H9 (cell line): ENCODE measurements around the gene ZNF688. TPM values are rescaled to one million over a fixed set of nuclear protein-coding genes. Genes with fewer than 3 reads are reported as not detected.

Experiments
- DNase-seq: peaks from one replicate; pipeline ENCODE4 v3.0.0-alpha.2; 2017
- H2AFZ ChIP-seq: one replicate; pipeline ENCODE4 v1.6.1; 2013; ENCODE audit warnings: mild to moderate bottlenecking, low read length, control low read depth, moderate library complexity
- H2AK5ac ChIP-seq: 2 replicates; pipeline ENCODE4 v1.6.1; 2013; ENCODE audit warnings: low read length, control low read depth, mixed read lengths; ENCODE audit not compliant: insufficient read length
- H2BK120ac ChIP-seq: one replicate; pipeline ENCODE4 v1.6.1; 2013; ENCODE audit warnings: low read depth, mild to moderate bottlenecking, low read length, control low read depth, inconsistent platforms; ENCODE audit not compliant: poor library complexity, severe bottlenecking
- H2BK12ac ChIP-seq: 2 replicates; pipeline ENCODE4 v1.6.1; 2013; ENCODE audit warnings: low read length, control low read depth, mixed read lengths, low read depth; ENCODE audit not compliant: insufficient read length
- H2BK15ac ChIP-seq: 2 replicates; pipeline ENCODE4 v1.6.1; 2013; ENCODE audit warnings: low read depth, low read length, control low read depth
- H2BK20ac ChIP-seq: one replicate; pipeline ENCODE4 v1.6.1; 2013; ENCODE audit warnings: low read depth, mild to moderate bottlenecking, low read length, control low read depth, inconsistent platforms; ENCODE audit not compliant: poor library complexity, severe bottlenecking
- H2BK5ac ChIP-seq: 2 replicates; pipeline ENCODE4 v1.6.1; 2013; ENCODE audit warnings: low read length, control low read depth, mixed read lengths; ENCODE audit not compliant: insufficient read length
- H3K14ac ChIP-seq: 2 replicates; pipeline ENCODE4 v1.6.1; 2013; ENCODE audit warnings: low read length, control low read depth; ENCODE audit not compliant: insufficient read depth
- H3K18ac ChIP-seq: 2 replicates; pipeline ENCODE4 v1.6.1; 2013; ENCODE audit warnings: low read depth, mild to moderate bottlenecking, mixed read lengths, low read length, control low read depth; ENCODE audit not compliant: insufficient read length
- H3K23ac ChIP-seq: 2 replicates; pipeline ENCODE4 v1.6.1; 2013; ENCODE audit warnings: low read length, control low read depth, mixed read lengths, low read depth; ENCODE audit not compliant: insufficient read length
- H3K23me2 ChIP-seq: 2 replicates; pipeline ENCODE4 v1.6.1; 2013; ENCODE audit warnings: low read depth, mild to moderate bottlenecking, mixed read lengths, low read length, control low read depth; ENCODE audit not compliant: insufficient read length, poor library complexity, severe bottlenecking
- H3K27ac ChIP-seq: 2 replicates; pipeline ENCODE4 v1.5.1; 2013; ENCODE audit warnings: low read length, control low read depth, mixed read lengths, low read depth; ENCODE audit not compliant: insufficient read length
- H3K27me3 ChIP-seq: 2 replicates; pipeline ENCODE4 v1.6.1; 2013; ENCODE audit warnings: low read length, control low read depth, inconsistent platforms; ENCODE audit not compliant: insufficient read depth
- H3K4ac ChIP-seq: 2 replicates; pipeline ENCODE4 v1.6.1; 2013; ENCODE audit warnings: low read depth, mild to moderate bottlenecking, control low read depth, inconsistent platforms, low read length, moderate library complexity
- H3K4me1 ChIP-seq: 2 replicates; pipeline ENCODE4 v1.6.1; 2013; ENCODE audit warnings: low read length, control low read depth, inconsistent platforms; ENCODE audit not compliant: insufficient read depth
- H3K4me2 ChIP-seq: 2 replicates; pipeline ENCODE4 v1.6.1; 2013; ENCODE audit warnings: low read length, control low read depth, mixed read lengths; ENCODE audit not compliant: insufficient read length, insufficient read depth
- H3K56ac ChIP-seq: 2 replicates; pipeline ENCODE4 v1.6.1; 2013; ENCODE audit warnings: low read depth, mild to moderate bottlenecking, mixed read lengths, low read length, control low read depth; ENCODE audit not compliant: insufficient read length
- H3K79me1 ChIP-seq: 2 replicates; pipeline ENCODE4 v1.6.1; 2013; ENCODE audit warnings: low read depth, mild to moderate bottlenecking, moderate library complexity, low read length, control low read depth, inconsistent platforms; ENCODE audit not compliant: insufficient read depth, poor library complexity, severe bottlenecking
- H3K79me2 ChIP-seq: 2 replicates; pipeline ENCODE4 v1.6.1; 2013; ENCODE audit warnings: low read length, control low read depth, inconsistent platforms; ENCODE audit not compliant: insufficient read depth
- H3K9ac ChIP-seq: 2 replicates; pipeline ENCODE4 v1.6.1; 2013; ENCODE audit warnings: low read length, control low read depth, mixed read lengths; ENCODE audit not compliant: insufficient read length; ENCODE audit errors: extremely low read depth
- H3K9me3 ChIP-seq: one replicate; pipeline ENCODE4 v1.6.1; 2013; ENCODE audit warnings: low read depth, low read length, inconsistent platforms; ENCODE audit not compliant: control insufficient read depth
- H3T11ph ChIP-seq: one replicate; pipeline ENCODE4 v1.6.1; 2013; ENCODE audit warnings: mild to moderate bottlenecking, low read length, control low read depth, inconsistent platforms
- H4K20me1 ChIP-seq: one replicate; pipeline ENCODE4 v1.6.1; 2013; ENCODE audit not compliant: control insufficient read depth, insufficient read length, insufficient read depth
- H4K5ac ChIP-seq: 2 replicates; pipeline ENCODE4 v1.6.1; 2013; ENCODE audit warnings: low read depth, mild to moderate bottlenecking, mixed read lengths, low read length, control low read depth; ENCODE audit not compliant: insufficient read length
- H4K8ac ChIP-seq: replicated peaks from 2 replicates; pipeline ENCODE4 v1.6.1; 2013; ENCODE audit warnings: low read length, control low read depth, mixed read lengths, low read depth; ENCODE audit not compliant: insufficient read length
- H4K91ac ChIP-seq: 2 replicates; pipeline ENCODE4 v1.6.1; 2013; ENCODE audit warnings: low read depth, mild to moderate bottlenecking, moderate library complexity, mixed read lengths, low read length, control low read depth; ENCODE audit not compliant: insufficient read length
- H3K27ac Mint-ChIP-seq, 3 experiments: 2 replicates in 2 of 3; 3 replicates in 1 of 3; pipeline ENCODE4 v1.8.0; 2020 to 2021; ENCODE audit warnings: mixed read lengths in 3 of 3, mild to moderate bottlenecking in 1 of 3, moderate library complexity in 1 of 3
- H3K27me3 Mint-ChIP-seq: 2 replicates; pipeline ENCODE4 v1.8.0; 2021; ENCODE audit warnings: low read depth, mild to moderate bottlenecking, moderate library complexity, mixed read lengths
- H3K36me3 Mint-ChIP-seq, 3 experiments: 2 replicates in 2 of 3; 3 replicates in 1 of 3; pipeline ENCODE4 v1.8.0; 2020 to 2021; ENCODE audit warnings: low read depth in 3 of 3, mixed read lengths in 3 of 3; ENCODE audit not compliant: insufficient read depth in 1 of 3
- H3K4me1 Mint-ChIP-seq, 2 experiments: 2 replicates each; pipeline ENCODE4 v1.8.0; 2020; ENCODE audit warnings: mixed read lengths in 2 of 2
- H3K4me3 Mint-ChIP-seq, 2 experiments: 2 replicates in 1 of 2; 3 replicates in 1 of 2; pipeline ENCODE4 v1.8.0; 2020 to 2021; ENCODE audit warnings: mild to moderate bottlenecking in 2 of 2, mixed read lengths in 2 of 2, moderate library complexity in 1 of 2
- H3K9me3 Mint-ChIP-seq, 2 experiments: 2 replicates in 1 of 2; 3 replicates in 1 of 2; pipeline ENCODE4 v1.8.0; 2020; ENCODE audit warnings: mild to moderate bottlenecking in 2 of 2, mixed read lengths in 2 of 2, moderate library complexity in 1 of 2
- WGBS: extraction: QIAGEN DNeasy Blood & Tissue Kit; methylation state at CpG from one replicate; pipeline ENCODE4 v1.1.7; 2013; ENCODE audit warnings: missing lambda C conversion rate, low lambda C conversion rate, mixed read lengths; ENCODE audit not compliant: insufficient read length; ENCODE audit errors: extremely low coverage; 5-methylcytosine and 5-hydroxymethylcytosine counted together
- total RNA-seq: library from RNA; stranded (reverse); gene quantifications from 2 replicates; pipeline ENCODE4 v1.2.1, GENCODE V29; 2021
- TF ChIP-seq, protein P1 (sequence below): fragments of 200-600 bp; sonication (generic); conservative IDR thresholded peaks from 3 replicates; pipeline ENCODE4 v1.8.0; 2021; ENCODE audit warnings: antibody characterized with exemption, mild to moderate bottlenecking

The ZNF688 gene
- total RNA-seq, 1 experiment from 2014 or later = 4.5 TPM

DNA sequence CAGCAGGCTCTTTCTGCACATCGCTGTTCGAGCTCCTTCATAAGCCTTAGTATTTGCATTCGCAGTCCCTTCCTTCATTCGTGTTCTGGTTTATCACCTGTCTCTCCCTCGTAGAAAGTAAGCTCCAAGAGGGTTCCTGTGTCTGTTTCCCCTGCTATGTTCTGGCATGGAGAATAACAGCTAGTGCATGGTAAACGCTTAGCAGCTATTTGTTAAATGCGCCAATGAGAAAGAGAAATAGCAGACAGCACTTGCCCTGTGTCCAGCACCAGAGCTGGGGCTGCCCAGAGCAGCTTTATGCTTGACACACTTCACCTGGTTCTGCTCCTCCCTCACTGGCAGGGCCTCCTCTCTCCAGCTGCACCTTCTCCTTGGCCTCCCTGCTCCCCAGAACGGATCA is 5.5 kb downstream of the ZNF688 start:
- Histone ChIP-seq H2BK15ac (no peak overlapping the region), H2BK20ac (no peak overlapping the region), H4K20me1 (no peaks in the 10 kb centered on the region), H3K4ac (no peak overlapping the region), H3K14ac (no peak overlapping the region), H4K5ac (no peak overlapping the region), H3K9me3 (no peaks in the 10 kb centered on the region), H2AFZ (no peak overlapping the region), H3K79me1 (no peaks in the 10 kb centered on the region), H3K23me2 (peaks cover 8% of the 10 kb centered on the region), H2AK5ac (no peak overlapping the region), H3K9ac (no peak overlapping the region), H3K27me3 (no peaks in the 10 kb centered on the region), H3K79me2 (no peaks in the 10 kb centered on the region), H3K23ac (no peak overlapping the region), H3K27ac (no peak overlapping the region), H4K91ac (no peak overlapping the region), H3K18ac (no peak overlapping the region), H2BK5ac (no peak overlapping the region), H2BK12ac (no peak overlapping the region), H3K56ac (no peak overlapping the region), H3K4me1 (no peaks in the 10 kb centered on the region; the same call in 1 of the 2 replicates), H4K8ac (no peak overlapping the region), H3K4me2 (no peak overlapping the region), H3T11ph (no peak overlapping the region), H2BK120ac (no peak overlapping the region)
- Mint-ChIP-seq H3K27me3 (peaks cover 9% of the 10 kb centered on the region), H3K4me3 (no peak overlapping the region), H3K27ac (no peak overlapping the region), H3K36me3 (no peaks in the 10 kb centered on the region), H3K9me3 (no peaks in the 10 kb centered on the region), H3K4me1 (peaks cover 8 to 21% of the 10 kb centered on the region in 2 experiments)
- TF ChIP-seq, protein P1, sequence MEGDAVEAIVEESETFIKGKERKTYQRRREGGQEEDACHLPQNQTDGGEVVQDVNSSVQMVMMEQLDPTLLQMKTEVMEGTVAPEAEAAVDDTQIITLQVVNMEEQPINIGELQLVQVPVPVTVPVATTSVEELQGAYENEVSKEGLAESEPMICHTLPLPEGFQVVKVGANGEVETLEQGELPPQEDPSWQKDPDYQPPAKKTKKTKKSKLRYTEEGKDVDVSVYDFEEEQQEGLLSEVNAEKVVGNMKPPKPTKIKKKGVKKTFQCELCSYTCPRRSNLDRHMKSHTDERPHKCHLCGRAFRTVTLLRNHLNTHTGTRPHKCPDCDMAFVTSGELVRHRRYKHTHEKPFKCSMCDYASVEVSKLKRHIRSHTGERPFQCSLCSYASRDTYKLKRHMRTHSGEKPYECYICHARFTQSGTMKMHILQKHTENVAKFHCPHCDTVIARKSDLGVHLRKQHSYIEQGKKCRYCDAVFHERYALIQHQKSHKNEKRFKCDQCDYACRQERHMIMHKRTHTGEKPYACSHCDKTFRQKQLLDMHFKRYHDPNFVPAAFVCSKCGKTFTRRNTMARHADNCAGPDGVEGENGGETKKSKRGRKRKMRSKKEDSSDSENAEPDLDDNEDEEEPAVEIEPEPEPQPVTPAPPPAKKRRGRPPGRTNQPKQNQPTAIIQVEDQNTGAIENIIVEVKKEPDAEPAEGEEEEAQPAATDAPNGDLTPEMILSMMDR = no peak
- DNase-seq = no peak
- WGBS = no CpG with 5 or more reads among the region's 8 CpGs
